HG02798 (cell line): ENCODE data around the gene ROCK1.
"Not testable (repeated sequence)": the region's sequence is repeated elsewhere in the genome, so short reads cannot be mapped to it uniquely, and the experiment has no call there.

Experiments used
- ATAC-seq: cut with Tn5 transposase; IDR thresholded peaks from one replicate; pipeline ENCODE4 v1.9.1; 2021; ENCODE audit warnings: mild to moderate bottlenecking; ENCODE audit not compliant: unreplicated experiment, poor library complexity

ROCK1 gene

DNA sequence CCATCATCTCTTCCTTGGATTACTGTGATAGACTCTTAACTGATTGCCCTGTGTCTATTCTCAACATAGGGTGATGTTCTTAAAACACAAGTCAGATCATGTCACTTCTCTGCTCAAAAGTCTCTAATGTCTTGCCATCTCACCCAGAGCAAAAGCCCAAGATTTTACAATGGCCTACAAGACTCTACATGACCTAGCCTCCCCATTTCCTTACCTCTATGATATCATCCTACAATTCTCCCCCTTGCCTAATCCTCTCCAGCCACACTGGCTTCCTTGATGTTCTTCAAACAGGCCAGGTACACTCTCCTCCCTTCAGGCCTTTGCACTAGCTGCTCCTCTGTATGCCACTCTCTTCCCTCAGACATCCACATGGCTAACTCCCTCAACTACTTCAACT is 55.1 kb downstream of the ROCK1 start:
- no peak for ATAC-seq

DNA sequence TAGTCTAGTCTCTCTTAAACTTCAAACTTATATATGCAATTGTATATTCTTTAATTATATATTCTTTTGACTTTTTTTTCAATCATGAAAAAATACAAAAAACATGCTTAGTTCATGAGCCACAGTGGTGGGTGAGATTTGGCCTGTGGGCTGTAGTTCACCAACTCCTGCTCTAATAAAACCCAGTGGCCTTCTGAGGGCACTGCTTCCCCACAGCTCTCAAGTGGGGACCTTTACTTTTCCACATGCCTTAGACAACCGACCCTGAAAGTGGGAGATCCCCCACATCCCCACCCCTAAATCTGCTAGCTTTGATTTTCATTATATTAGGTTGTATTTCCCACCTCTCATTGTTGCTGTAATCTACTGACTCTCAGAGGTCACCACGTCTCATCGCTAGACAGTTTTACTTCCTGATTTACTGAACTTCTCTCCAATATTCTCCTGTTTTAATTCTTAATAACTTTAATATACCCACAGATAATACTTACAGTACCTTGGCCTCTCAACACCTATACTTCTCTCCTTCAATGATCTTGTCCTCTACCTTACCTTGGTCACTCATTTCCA is 57.3 kb downstream of the ROCK1 start:
- no peak for ATAC-seq

DNA sequence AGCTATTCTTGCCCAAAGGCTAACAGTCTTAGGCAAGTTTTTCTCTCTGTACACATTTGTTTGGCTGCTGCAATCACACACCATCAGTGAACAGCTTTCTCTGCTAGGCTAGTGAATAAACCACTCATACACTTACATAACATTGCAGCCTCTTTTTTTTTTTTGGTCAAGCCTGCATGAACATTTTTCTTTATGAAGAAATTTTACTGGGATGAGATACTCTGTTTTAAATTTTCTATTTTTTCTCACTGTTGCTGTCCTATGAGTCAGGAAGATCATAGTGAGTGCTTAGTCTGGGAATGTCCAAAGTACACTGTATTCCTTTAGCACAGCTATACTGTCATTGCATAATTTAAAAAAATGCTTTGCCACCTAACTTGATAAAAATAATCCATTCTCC is 58.5 kb downstream of the ROCK1 start:
- no peak for ATAC-seq

DNA sequence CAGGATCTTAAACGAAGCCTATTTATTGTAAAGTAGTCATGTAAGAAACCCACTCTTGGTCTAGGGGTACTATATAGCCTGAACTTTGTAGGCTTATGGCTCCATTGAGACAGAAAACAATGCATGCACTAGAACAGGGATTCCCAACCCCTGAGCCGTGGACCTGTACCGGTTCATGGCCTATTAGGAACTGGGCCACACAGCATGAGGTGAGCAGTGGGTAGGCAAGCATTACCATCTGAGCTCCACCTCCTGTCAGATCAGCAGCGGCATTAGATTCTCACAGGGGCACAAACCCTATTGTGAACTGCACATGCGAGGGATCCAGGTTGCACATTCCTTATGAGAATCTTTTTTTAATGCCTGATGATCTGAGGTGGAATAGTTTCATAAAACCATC is 59.2 kb downstream of the ROCK1 start:
- ATAC-seq, result no peak

DNA sequence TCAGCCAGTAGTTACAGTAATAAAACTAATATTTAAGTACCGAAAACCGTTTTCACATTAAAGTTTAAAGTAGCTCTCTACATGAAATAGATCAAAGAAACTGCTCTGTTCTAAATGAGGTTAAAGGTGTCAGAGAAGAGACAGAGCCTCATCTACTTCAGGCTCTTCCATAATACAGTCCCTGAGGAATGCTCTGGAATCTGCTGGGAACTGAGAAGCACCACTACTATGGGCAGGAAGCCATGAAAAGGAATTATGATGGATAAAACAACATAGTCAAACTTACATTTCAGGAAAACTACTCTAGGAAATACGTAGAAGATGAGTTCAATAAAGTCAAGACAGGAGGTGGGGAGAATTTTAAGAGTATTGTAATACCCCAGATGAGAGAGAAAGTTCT is 60.0 kb downstream of the ROCK1 start:
- no peak for ATAC-seq

DNA sequence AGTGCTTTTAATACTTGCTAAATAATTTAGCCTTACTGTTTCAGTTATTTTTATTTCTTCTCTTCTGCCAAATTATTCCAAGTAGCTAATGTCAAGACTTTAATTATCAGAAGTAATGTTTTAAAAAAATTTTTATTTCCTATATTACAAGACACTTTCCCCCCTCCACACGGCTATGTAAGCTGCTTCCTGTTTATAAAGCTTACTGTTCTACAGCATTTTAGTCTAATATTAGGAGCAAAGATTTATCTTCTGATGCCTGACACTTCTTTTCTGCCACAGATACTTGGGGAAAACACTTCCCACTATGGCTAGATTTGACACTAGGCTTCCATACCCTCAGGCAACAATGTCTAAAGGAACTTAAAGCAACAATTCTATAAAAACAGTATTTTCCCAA is 62.3 kb downstream of the ROCK1 start:
- no peak for ATAC-seq

DNA sequence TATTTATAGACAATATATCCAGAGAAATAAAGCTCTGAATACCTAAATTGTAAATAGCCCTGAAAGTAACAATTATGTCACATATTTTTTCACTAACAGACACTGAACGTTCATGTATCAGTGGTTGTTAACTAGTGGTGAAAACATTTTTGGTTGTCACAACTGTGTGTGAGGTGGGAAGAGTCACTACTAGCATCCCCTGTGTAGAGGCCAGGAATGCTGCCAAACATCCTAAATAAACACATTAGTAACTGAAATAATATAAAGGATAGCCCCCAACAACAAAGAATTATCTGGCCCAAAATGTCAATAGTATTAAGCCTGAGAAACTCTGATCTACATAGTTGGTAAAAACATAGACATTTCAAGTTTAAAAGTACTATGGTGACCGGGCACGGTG is 64.5 kb downstream of the ROCK1 start:
- ATAC-seq, result no peak

DNA sequence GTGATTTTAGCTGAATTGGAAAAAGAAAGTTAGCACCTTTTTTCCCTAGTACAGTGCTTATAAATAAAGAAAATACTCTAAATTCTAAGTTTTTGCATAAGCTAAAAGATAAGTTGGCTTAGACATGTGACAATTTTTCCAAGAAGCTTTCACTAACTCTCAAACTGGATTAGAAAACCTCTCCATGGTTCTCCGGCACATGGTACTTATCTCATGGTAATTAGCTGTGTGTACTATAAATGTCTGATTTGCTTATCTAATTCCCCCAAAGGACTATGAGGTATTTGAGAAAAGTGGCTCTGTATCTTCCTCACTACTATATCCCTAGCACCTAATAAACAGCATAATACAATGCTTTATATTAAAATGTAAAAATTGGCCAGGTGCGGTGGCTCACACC is 71.1 kb downstream of the ROCK1 start:
- ATAC-seq, result no peak

DNA sequence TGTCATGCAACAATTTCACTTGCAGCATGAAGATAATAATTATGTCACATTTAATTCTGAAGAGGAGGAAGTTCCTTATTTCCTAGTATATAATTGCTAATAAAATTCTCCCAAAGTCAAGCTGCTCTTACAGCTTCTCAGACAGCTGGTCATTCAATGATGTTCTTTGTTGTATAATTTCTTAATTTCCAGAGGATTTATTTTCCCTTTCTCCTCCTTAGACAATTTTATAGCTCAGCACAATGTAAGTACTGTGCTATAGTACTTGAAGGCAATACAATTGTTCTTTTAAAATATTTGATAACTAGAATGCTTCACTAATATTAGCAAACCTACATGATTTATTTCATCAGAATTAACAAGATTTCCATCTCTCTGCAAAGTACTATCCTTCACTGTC is 73.4 kb downstream of the ROCK1 start:
- ATAC-seq, result no peak

DNA sequence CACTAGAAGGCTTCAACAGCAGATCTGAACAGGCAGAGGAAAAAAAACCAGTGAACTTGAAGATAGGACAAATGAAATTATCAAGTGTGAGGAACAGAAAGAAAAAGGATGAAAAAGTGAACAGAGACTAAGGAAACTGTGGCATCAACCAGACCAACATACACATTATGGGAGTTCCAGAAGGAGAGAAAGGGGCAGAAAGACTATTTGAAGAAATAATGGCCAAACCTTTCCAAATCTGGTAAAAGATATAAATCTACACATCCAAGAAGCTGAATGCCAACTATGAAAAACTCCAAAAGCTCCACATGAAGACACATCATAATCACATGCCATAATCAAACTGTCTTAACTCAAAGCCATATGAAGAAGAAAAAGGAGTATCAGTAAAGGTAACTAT is 79.8 kb downstream of the ROCK1 start:
- ATAC-seq, result no peak

DNA sequence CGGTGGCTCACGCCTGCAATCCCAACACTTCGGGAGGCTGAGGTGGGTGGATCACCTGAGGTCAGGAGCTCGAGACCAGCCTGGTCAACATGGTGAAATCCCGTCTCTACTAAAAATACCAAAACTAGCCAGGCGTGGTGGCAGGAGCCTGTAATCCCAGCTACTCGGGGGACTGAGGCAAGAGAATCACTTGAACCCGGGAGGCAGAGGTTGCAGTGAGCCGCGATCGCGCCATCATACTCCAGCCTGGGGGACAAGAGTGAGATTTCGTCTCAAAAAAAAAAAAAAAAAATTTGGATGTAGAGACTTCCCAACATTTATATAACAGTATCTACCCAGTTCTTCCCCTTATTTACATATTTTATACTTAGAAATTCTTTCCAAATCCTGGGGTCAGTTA is 93.4 kb downstream of the ROCK1 start:
- ATAC-seq, result not testable (repeated sequence)

DNA sequence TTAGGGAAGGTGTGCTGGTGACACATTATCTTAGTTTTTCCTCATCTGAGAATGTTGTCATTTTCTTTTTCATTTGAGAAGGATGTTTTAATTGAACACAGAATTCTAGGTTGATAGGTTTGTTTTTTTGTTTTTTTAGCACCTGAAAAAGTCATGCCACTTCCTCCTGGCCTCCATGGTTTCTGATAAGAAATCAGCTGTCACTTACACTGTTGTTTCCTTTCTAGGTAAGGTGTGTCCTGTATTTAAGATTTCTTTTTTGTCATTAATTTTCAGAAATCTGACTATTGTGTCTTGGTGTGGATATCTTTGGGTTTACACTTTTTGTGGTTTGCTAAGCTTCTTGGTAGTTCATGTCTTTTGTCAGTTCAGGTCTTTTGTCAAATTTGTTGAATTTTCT is 99.3 kb downstream of the ROCK1 start:
- no peak for ATAC-seq

DNA sequence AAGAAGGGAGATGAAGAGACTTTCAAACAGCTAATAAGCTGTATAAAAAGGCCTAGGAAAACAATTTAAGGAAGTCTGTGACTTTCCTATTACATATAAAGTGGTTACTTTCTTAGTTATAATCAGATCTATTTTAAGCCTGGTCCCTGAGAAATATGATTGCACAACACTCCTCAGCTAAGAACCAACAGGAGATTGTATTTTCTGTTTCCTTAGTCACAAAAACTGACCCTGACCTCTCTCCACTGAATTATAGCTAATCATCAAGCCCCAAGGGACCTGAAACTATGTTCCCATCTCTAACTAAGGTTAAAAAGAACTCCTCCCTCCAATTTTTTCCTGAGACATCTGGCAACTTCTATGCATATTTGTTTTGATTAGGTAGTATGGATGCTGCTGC is 106.9 kb downstream of the ROCK1 start:
- no peak for ATAC-seq

DNA sequence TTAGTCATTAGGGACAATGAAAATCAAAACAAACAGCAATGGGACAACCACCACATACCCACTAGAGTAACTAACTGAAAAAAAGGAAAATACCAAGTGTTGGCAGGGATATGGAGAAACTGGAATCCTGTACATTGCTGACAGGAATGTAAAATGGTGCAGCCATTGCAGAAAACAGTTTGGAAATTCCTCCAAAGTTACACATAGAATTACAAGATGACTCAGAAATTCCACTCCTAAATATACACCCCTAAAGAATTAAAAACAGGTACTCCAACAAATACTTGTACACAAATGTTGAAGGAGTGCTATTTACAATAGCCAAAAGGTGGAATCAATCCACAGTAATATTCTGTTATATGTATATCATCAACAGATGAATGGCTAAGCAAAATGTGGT is 110.9 kb downstream of the ROCK1 start:
- no peak for ATAC-seq

DNA sequence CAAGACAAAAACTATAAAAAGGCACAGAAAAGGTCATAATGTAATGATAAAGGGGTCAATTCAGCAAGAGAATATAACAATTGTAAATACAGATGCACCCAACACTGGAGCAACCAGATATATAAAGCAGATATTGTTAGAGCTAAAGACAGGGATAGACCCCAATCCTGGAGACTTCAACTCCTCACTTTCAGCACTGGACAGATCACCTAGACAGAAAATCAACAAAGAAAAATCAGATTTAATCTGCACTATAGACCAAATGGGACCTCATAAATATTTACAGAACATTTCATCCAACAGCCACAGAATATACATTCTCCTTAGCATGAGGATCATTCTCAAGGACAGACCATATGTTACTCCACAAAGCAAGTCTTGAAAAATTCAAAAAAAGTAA is 114.2 kb downstream of the ROCK1 start:
- no peak for ATAC-seq

DNA sequence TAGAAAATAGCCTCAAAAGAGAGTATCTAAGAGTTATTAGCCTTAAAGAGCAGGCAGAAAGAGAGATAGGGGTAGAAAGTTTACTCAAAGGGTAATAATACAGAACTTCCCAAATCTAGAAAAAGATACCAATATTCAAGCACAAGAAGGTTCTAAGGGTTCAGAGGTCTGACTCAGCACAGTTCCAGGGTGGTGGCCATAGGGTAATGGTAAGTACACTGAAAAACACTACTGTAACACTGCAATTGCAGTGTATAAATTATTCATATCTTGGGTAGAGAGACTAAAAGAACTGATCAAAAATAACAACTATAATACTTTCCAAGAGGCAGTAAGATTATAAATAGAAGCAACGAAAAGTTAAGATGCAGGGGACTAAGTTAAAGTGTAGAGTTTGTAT is 115.2 kb downstream of the ROCK1 start:
- no peak for ATAC-seq

DNA sequence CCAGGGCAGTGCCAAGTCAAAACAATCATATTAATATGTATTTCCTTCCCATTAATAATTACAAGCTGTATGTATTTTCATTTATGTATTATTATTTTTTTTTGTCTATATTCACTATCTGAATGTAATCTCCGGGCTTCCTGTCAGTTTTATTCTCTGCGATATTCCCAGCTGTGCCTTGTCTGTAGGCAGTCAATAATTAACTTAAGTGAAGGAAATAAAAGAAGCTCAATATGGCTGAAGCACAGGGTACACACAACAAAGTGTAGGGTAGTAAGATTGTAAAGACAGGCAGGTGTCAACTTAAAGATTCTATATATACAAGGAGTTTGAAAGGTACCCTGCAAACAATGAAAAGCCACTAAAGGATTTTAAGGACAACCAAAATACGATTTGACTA is 122.9 kb downstream of the ROCK1 start:
- no peak for ATAC-seq

DNA sequence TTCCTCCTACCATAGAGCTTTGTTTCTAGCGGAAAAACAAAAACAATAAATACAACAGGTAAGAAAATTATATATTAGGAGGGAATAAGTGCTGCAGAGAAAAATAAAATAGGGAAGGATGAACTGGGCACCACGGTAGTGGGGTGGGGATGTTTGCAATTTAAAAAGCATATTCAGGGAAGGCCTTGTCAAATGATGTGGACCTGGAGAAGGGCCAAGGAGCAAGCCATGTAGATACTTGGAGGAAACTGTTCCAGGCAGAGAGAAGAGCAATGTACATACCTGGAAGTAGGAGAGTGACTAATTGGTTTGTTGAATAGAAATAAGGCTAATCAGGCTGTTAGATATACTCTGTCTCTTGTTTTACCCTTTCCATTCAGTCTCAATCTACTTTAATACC is 136.5 kb downstream of the ROCK1 start:
- ATAC-seq, result no peak

DNA sequence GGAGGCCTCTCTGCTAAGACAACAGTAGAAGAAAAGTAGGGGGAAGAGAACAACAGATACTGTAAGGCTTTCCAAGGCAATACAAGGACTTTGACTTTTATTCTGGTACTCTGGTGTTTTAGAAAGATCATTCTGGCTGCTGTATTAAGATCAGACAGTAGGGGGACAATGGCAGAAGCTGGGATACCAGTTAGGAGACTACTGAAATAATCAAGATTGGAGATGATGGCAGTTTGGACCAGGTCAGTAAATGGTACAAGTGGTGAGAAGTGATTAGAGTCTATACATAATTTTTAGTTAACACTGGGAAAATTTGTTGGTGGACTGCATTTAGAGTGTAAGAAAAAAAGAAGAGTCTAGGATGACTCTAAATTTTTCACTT is 139.7 kb downstream of the ROCK1 start:
- ATAC-seq, result no peak

DNA sequence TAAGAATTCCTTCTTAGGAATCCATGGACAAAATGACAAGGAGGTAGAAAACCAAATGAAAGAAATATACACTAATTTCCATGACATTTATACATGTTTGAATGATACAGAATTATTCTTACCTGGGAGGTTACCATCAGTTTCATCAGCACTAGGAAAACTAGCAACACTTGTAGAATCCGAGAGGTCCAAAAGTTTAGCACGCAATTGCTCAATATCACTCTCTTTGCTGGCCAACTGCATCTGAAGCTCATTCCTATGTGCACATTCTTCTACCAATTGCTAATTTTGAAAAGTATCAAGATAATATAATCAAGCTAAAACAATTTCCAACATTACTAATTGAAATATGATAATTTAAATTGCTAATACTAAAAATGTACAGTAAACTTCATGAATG is 144.8 kb downstream of the ROCK1 start:
- no peak for ATAC-seq

DNA sequence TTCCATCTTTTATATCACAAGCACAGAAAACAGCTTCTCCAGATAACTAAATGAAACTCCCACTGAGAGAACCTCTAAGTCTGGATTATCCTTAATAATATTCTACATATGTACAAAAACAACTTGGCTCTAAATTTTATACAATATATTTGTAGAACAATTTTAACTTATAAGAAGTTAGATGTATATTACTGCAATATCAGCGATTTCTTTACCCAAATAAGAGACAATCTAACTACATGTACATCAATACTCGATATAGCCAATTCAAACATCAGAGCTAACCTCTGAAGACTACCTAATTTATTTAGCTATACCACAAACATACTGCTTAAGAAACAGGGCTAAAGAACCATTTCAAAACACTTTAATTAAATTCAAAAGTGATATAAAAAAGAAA is 148.6 kb downstream of the ROCK1 start:
- ATAC-seq, result no peak

DNA sequence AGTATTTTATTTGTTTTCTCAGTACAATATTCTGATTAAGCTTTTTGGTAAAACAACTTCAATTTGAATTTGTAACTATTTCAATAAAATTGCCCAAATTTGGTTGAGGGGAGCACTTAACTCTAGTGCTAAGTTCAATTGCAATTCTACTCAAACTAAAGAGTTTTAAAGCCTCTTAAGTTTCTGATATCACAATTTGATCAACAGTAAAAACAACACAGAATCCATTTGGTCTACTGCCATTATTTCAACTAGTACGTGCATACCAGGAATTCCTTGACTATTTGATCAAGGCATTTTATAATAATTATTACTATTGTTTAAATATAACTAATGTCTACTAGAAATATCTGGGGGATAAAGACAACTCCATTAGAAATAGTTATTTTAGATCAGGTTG is 150.9 kb downstream of the ROCK1 start:
- no peak for ATAC-seq

DNA sequence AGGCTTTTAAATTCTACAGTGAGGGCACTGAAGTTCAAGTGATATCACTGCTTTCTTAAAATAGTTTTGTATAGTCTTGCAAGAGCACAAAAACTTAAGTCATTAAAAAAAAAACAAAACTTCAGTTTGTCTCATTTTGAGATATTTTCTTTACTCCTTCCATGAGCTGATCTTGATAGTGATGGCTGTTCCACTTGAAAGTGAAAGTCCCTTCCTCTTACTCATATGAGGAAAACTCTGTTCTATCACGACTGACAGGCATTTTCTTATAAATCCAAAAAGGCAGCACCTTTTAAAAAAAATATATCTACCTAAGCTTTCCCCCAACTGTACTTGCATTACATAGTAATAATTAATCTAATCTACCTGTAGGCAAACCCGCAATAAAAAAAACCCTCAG is 160.8 kb downstream of the ROCK1 start:
- not testable (repeated sequence) for ATAC-seq
